ENCODE results near the gene CFAP251.

DNA sequence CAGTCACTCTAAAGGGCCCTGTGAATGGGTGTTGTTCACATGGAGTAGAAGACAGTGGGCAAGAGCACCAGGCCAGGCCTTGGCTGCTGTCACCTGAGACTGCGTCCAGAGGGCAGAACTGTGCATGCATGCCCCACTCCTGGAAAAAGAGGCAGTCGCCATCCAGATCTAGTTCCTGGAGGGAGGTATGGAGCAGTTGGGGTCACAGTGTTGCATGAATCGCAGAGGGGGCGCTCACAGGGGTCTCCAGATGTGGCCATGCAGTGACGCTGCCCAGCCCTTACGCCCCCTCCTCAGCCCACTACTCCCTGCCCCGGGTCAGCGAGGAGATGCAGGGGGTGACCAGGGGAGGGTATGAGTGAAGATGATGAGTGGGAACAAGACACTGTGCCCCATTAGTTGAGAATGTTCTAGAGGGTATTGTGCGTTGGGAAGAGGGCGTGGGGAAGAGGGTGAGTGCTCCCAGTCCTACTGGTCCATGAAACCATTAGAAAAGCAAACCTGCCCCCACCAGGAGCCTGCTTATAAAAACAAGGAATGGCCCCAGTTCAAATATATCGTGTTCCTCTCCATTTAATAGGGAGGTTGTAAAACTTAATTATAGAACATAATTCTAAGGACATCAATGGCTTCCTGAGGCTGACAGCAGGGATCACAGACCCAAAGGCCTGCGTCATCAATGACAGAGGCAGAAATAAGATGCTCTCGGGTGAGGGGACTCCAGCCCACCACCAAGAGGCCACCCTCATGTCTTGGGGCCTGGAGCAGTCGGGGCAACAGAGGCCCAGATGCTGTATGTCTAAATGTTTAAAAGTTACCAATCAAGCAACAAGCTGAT is 71.1 kb downstream of the CFAP251 start:
- TF ChIP-seq POLR2AphosphoS5 (IDR thresholded peaks at IDR 0.05), result no peak
- TF ChIP-seq, protein P1, sequence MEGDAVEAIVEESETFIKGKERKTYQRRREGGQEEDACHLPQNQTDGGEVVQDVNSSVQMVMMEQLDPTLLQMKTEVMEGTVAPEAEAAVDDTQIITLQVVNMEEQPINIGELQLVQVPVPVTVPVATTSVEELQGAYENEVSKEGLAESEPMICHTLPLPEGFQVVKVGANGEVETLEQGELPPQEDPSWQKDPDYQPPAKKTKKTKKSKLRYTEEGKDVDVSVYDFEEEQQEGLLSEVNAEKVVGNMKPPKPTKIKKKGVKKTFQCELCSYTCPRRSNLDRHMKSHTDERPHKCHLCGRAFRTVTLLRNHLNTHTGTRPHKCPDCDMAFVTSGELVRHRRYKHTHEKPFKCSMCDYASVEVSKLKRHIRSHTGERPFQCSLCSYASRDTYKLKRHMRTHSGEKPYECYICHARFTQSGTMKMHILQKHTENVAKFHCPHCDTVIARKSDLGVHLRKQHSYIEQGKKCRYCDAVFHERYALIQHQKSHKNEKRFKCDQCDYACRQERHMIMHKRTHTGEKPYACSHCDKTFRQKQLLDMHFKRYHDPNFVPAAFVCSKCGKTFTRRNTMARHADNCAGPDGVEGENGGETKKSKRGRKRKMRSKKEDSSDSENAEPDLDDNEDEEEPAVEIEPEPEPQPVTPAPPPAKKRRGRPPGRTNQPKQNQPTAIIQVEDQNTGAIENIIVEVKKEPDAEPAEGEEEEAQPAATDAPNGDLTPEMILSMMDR (IDR thresholded peaks at IDR 0.05), result no peak
- no peak for TF ChIP-seq EP300 (IDR thresholded peaks at IDR 0.05; ENCODE audit: low read depth)

All from transverse colon (tissue), 4 donors.